WTC11 (cell line): Measurements from ENCODE around the gene SFI1. TPM values are rescaled to one million over a fixed set of nuclear protein-coding genes. Genes with fewer than 3 reads are reported as not detected.

Experiments used
- ATAC-seq: fragments of 200-7000 bp; cut with Tn5 transposase; 2 replicates; pipeline ENCODE4 v1.10.0; 2021; ENCODE audit warnings: mild to moderate bottlenecking, moderate library complexity
- Bru-seq: library from RNA; stranded (reverse); fragments of 400-500 nt; gene quantifications from one replicate; lab custom pipeline; 2021; lab: Mats Ljungman, UMichigan
- CTCF ChIA-PET: fragments of 300-600 bp; sonication (Branson Sonifier 250); formaldehyde crosslinking; loops from one replicate; lab custom pipeline; 2021; ENCODE audit warnings: antibody characterized with exemption; lab: Charles Lee
- POLR2A ChIA-PET: fragments of 350-600 bp; sonication (Branson Sonifier 250); formaldehyde crosslinking; loops from one replicate; lab custom pipeline; 2021; ENCODE audit warnings: antibody characterized with exemption; lab: Charles Lee
- DNase-seq: peaks from one replicate; pipeline ENCODE4 v3.0.0; 2021; ENCODE audit warnings: low spot score
- H3K27ac Mint-ChIP-seq: 2 replicates; pipeline ENCODE4 v1.8.0; 2021; ENCODE audit warnings: mixed read lengths
- H3K27me3 Mint-ChIP-seq: 2 replicates; pipeline ENCODE4 v1.8.0; 2021; ENCODE audit warnings: low read depth, mild to moderate bottlenecking, moderate library complexity, mixed read lengths
- H3K36me3 Mint-ChIP-seq: 2 replicates; pipeline ENCODE4 v1.8.0; 2021; ENCODE audit warnings: mixed read lengths
- H3K4me1 Mint-ChIP-seq: 2 replicates; pipeline ENCODE4 v1.8.0; 2022; ENCODE audit warnings: mixed read lengths
- H3K4me3 Mint-ChIP-seq: 2 replicates; pipeline ENCODE4 v1.8.0; 2021; ENCODE audit warnings: mild to moderate bottlenecking, moderate library complexity, mixed read lengths
- H3K9me3 Mint-ChIP-seq: 2 replicates; pipeline ENCODE4 v1.8.0; 2021; ENCODE audit warnings: mixed read lengths
- ATF1 ChIP-seq: sonication (generic); formaldehyde crosslinking; IDR thresholded peaks from 2 replicates; pipeline ENCODE4 v1.8.1; 2023; ENCODE audit warnings: mild to moderate bottlenecking, moderate library complexity, missing genetic modification reagents
- CBFB ChIP-seq: sonication (generic); formaldehyde crosslinking; IDR thresholded peaks from 2 replicates; pipeline ENCODE4 v1.8.1; 2022; ENCODE audit warnings: mild to moderate bottlenecking, low read depth, missing genetic modification reagents
- ELF4 ChIP-seq: sonication (generic); formaldehyde crosslinking; IDR thresholded peaks from 2 replicates; pipeline ENCODE4 v1.8.1; 2022; ENCODE audit warnings: low read depth, mild to moderate bottlenecking, moderate library complexity, missing genetic modification reagents
- ESRRA ChIP-seq: sonication (generic); formaldehyde crosslinking; IDR thresholded peaks from 2 replicates; pipeline ENCODE4 v1.8.1; 2022; ENCODE audit warnings: mild to moderate bottlenecking, missing genetic modification reagents, borderline replicate concordance
- ETV6 ChIP-seq: sonication (generic); formaldehyde crosslinking; IDR thresholded peaks from 2 replicates; pipeline ENCODE4 v1.8.1; 2022; ENCODE audit warnings: mild to moderate bottlenecking, missing genetic modification reagents
- JUN ChIP-seq: sonication (generic); formaldehyde crosslinking; IDR thresholded peaks from 2 replicates; pipeline ENCODE4 v1.8.0; 2023; ENCODE audit warnings: mild to moderate bottlenecking, missing genetic modification reagents
- MXD4 ChIP-seq: fragments of 250-450 bp; sonication (Bioruptor Pico); IDR thresholded peaks from 2 replicates; pipeline ENCODE4 v1.8.0; 2021; ENCODE audit warnings: mild to moderate bottlenecking, moderate library complexity, borderline replicate concordance
- NR2C2 ChIP-seq: sonication (generic); formaldehyde crosslinking; IDR thresholded peaks from 2 replicates; pipeline ENCODE4 v1.8.0; 2022; ENCODE audit warnings: mild to moderate bottlenecking, missing genetic modification reagents
- NR3C1 ChIP-seq: sonication (generic); formaldehyde crosslinking; conservative IDR thresholded peaks from 2 replicates; pipeline ENCODE4 v1.8.1; 2023; ENCODE audit warnings: low read depth, mild to moderate bottlenecking, missing genetic modification reagents
- OVOL2 ChIP-seq: fragments of 250-450 bp; sonication (Bioruptor Pico); IDR thresholded peaks from 2 replicates; pipeline ENCODE4 v1.9.0; 2021; ENCODE audit warnings: mild to moderate bottlenecking, borderline replicate concordance
- PRDM15 ChIP-seq: sonication (generic); formaldehyde crosslinking; IDR thresholded peaks from 2 replicates; pipeline ENCODE4 v1.8.0; 2022; ENCODE audit warnings: missing genetic modification reagents
- PRRX2 ChIP-seq: fragments of 250-450 bp; sonication (Bioruptor Pico); IDR thresholded peaks from 2 replicates; pipeline ENCODE4 v1.8.0; 2021; ENCODE audit warnings: mild to moderate bottlenecking
- ZMAT4 ChIP-seq: fragments of 250-450 bp; sonication (Bioruptor Pico); IDR thresholded peaks from 2 replicates; pipeline ENCODE4 v1.9.0; 2021; ENCODE audit warnings: mild to moderate bottlenecking
- ZNF121 ChIP-seq: sonication (generic); formaldehyde crosslinking; IDR thresholded peaks from 2 replicates; pipeline ENCODE4 v1.8.0; 2023; ENCODE audit warnings: missing genetic modification reagents
- ZNF219 ChIP-seq: sonication (generic); formaldehyde crosslinking; IDR thresholded peaks from 2 replicates; pipeline ENCODE4 v1.8.0; 2023; ENCODE audit warnings: missing genetic modification reagents, mild to moderate bottlenecking, borderline replicate concordance
- ZNF396 ChIP-seq: fragments of 250-450 bp; sonication (Bioruptor Pico); IDR thresholded peaks from 2 replicates; pipeline ENCODE4 v1.8.0; 2021; ENCODE audit warnings: mild to moderate bottlenecking, moderate library complexity, borderline replicate concordance
- ZNF416 ChIP-seq: fragments of 250-450 bp; sonication (Bioruptor Pico); IDR thresholded peaks from 2 replicates; pipeline ENCODE4 v1.9.0; 2021; ENCODE audit warnings: mild to moderate bottlenecking, inconsistent platforms
- long read RNA-seq, 3 experiments: library from RNA in 1 of 3; library from capped mRNA in 1 of 3; library from polyadenylated mRNA in 1 of 3; unstranded in 2 of 3; stranded (forward) in 1 of 3; transcript quantifications; one replicate each; pipeline ENCODE4 v2.0.0, GENCODE V29; 2021
- total RNA-seq: library from RNA; stranded (reverse); gene quantifications from 3 replicates; pipeline ENCODE4 v1.2.3, GENCODE V29; 2021
- TF ChIP-seq, protein P1 (sequence below): sonication (generic); formaldehyde crosslinking; IDR thresholded peaks from 2 replicates; pipeline ENCODE4 v1.8.1; 2022; ENCODE audit warnings: low read depth, mild to moderate bottlenecking, moderate library complexity, missing genetic modification reagents, borderline replicate concordance
- TF ChIP-seq, protein P2 (sequence below): sonication (generic); formaldehyde crosslinking; IDR thresholded peaks from 2 replicates; pipeline ENCODE4 v1.8.1; 2022; ENCODE audit warnings: mild to moderate bottlenecking, missing genetic modification reagents, moderate library complexity, borderline replicate concordance
- TF ChIP-seq, protein P3 (sequence below): sonication (generic); formaldehyde crosslinking; IDR thresholded peaks from 2 replicates; pipeline ENCODE4 v1.8.0; 2022; ENCODE audit warnings: mild to moderate bottlenecking, missing genetic modification reagents
- TF ChIP-seq, protein P4 (sequence below): sonication (generic); formaldehyde crosslinking; IDR thresholded peaks from 2 replicates; pipeline ENCODE4 v1.8.1; 2023; ENCODE audit warnings: mild to moderate bottlenecking, missing genetic modification reagents
- TF ChIP-seq, protein P5 (sequence below): fragments of 250-450 bp; sonication (Bioruptor Pico); IDR thresholded peaks from 2 replicates; pipeline ENCODE4 v1.9.0; 2021; ENCODE audit warnings: moderate library complexity, mild to moderate bottlenecking, inconsistent platforms, borderline replicate concordance

Gene SFI1, protein sequence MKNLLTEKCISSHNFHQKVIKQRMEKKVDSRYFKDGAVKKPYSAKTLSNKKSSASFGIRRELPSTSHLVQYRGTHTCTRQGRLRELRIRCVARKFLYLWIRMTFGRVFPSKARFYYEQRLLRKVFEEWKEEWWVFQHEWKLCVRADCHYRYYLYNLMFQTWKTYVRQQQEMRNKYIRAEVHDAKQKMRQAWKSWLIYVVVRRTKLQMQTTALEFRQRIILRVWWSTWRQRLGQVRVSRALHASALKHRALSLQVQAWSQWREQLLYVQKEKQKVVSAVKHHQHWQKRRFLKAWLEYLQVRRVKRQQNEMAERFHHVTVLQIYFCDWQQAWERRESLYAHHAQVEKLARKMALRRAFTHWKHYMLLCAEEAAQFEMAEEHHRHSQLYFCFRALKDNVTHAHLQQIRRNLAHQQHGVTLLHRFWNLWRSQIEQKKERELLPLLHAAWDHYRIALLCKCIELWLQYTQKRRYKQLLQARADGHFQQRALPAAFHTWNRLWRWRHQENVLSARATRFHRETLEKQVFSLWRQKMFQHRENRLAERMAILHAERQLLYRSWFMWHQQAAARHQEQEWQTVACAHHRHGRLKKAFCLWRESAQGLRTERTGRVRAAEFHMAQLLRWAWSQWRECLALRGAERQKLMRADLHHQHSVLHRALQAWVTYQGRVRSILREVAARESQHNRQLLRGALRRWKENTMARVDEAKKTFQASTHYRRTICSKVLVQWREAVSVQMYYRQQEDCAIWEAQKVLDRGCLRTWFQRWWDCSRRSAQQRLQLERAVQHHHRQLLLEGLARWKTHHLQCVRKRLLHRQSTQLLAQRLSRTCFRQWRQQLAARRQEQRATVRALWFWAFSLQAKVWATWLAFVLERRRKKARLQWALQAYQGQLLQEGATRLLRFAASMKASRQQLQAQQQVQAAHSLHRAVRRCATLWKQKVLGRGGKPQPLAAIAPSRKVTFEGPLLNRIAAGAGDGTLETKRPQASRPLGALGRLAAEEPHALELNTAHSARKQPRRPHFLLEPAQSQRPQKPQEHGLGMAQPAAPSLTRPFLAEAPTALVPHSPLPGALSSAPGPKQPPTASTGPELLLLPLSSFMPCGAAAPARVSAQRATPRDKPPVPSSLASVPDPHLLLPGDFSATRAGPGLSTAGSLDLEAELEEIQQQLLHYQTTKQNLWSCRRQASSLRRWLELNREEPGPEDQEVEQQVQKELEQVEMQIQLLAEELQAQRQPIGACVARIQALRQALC
- 37.9 to 43.6 TPM (median 38.7 TPM) in 3 replicates for total RNA-seq
- percentile 53 among the genes with signal in this experiment for Bru-seq, nascent RNA
- long read RNA-seq, experiment 1, full-length matches to known transcripts = 22 of 94 reads
- long read RNA-seq, experiment 1, partial matches to known transcripts = 10 of 94 reads
- long read RNA-seq, experiment 1, other reads (novel, unspliced or antisense) = 62 of 94 reads
- long read RNA-seq, experiment 2, full-length matches to known transcripts = 6 of 24 reads
- long read RNA-seq, experiment 2, partial matches to known transcripts = 9 of 24 reads
- long read RNA-seq, experiment 2, other reads (novel, unspliced or antisense) = 9 of 24 reads
- long read RNA-seq, experiment 3, partial matches to known transcripts = 3 of 9 reads
- long read RNA-seq, experiment 3, other reads (novel, unspliced or antisense) = 5 of 9 reads

GRCh38 chr22:31496007-31496734 is at the start of gene SFI1:
SFI1 (plus strand) TSS chr22:31496536; CDS start chr22:31508285, 11,749 bp downstream.
- CTCF ChIA-PET = interaction anchor here (0.7 to 2.0 kb wide), 4 partner anchors 9 to 474 kb away, joined by 3 to 5 read pairs (median 4); no protein-coding TSS in a partner anchor
- POLR2A ChIA-PET = no interaction called here
- peak within 1 kb of the TSS; percentile 92 for H3K27ac Mint-ChIP-seq
- peaks cover 8% of the 10 kb centered on the region for H3K36me3 Mint-ChIP-seq
- H3K27me3 Mint-ChIP-seq = peaks cover 10% of the 10 kb centered on the region
- DNase-seq = peak; percentile 92
- peak; percentile 90 for ATAC-seq
- peaks cover 28% of the 10 kb centered on the region for H3K4me1 Mint-ChIP-seq
- H3K9me3 Mint-ChIP-seq = peaks cover 6% of the 10 kb centered on the region
- peak within 1 kb of the TSS; percentile 87 for H3K4me3 Mint-ChIP-seq
- TF ChIP-seq CBFB (CRISPR knock-in tag) (no peak), PRRX2 (no peak), PRDM15 (CRISPR knock-in tag) (peak; percentile 34; the same call in 1 of the 2 replicates), ZNF121 (CRISPR knock-in tag) (no peak), ZNF219 (CRISPR knock-in tag) (no peak), ESRRA (CRISPR knock-in tag) (no peak), NR3C1 (CRISPR knock-in tag) (no peak; the same call in 1 of the 2 replicates), ETV6 (no peak), ZNF396 (no peak), MXD4 (CRISPR knock-in tag) (no peak), NR2C2 (CRISPR knock-in tag) (no peak), OVOL2 (no peak), ZMAT4 (CRISPR knock-in tag) (no peak), ZNF416 (CRISPR knock-in tag) (no peak), JUN (CRISPR knock-in tag) (no peak; the same call in 1 of the 2 replicates), ATF1 (CRISPR knock-in tag) (no peak), ELF4 (CRISPR knock-in tag) (no peak)
- TF ChIP-seq, protein P1, sequence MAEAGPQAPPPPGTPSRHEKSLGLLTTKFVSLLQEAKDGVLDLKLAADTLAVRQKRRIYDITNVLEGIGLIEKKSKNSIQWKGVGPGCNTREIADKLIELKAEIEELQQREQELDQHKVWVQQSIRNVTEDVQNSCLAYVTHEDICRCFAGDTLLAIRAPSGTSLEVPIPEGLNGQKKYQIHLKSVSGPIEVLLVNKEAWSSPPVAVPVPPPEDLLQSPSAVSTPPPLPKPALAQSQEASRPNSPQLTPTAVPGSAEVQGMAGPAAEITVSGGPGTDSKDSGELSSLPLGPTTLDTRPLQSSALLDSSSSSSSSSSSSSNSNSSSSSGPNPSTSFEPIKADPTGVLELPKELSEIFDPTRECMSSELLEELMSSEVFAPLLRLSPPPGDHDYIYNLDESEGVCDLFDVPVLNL (CRISPR knock-in tag) = no peak
- TF ChIP-seq, protein P2, sequence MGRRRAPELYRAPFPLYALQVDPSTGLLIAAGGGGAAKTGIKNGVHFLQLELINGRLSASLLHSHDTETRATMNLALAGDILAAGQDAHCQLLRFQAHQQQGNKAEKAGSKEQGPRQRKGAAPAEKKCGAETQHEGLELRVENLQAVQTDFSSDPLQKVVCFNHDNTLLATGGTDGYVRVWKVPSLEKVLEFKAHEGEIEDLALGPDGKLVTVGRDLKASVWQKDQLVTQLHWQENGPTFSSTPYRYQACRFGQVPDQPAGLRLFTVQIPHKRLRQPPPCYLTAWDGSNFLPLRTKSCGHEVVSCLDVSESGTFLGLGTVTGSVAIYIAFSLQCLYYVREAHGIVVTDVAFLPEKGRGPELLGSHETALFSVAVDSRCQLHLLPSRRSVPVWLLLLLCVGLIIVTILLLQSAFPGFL (CRISPR knock-in tag) = no peak
- TF ChIP-seq, protein P3, sequence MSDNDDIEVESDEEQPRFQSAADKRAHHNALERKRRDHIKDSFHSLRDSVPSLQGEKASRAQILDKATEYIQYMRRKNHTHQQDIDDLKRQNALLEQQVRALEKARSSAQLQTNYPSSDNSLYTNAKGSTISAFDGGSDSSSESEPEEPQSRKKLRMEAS (CRISPR knock-in tag) = peak; percentile 90
- TF ChIP-seq, protein P4, sequence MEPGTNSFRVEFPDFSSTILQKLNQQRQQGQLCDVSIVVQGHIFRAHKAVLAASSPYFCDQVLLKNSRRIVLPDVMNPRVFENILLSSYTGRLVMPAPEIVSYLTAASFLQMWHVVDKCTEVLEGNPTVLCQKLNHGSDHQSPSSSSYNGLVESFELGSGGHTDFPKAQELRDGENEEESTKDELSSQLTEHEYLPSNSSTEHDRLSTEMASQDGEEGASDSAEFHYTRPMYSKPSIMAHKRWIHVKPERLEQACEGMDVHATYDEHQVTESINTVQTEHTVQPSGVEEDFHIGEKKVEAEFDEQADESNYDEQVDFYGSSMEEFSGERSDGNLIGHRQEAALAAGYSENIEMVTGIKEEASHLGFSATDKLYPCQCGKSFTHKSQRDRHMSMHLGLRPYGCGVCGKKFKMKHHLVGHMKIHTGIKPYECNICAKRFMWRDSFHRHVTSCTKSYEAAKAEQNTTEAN (CRISPR knock-in tag) = no peak; the same call in 1 of the 2 replicates
- TF ChIP-seq, protein P5, sequence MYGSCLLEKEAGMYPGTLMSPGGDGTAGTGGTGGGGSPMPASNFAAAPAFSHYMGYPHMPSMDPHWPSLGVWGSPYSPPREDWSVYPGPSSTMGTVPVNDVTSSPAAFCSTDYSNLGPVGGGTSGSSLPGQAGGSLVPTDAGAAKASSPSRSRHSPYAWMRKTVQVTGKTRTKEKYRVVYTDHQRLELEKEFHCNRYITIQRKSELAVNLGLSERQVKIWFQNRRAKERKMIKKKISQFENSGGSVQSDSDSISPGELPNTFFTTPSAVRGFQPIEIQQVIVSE (CRISPR knock-in tag) = no peak
